Measurements from ENCODE around the gene SMPD2. TPM values are rescaled to one million over a fixed set of nuclear protein-coding genes. Genes with fewer than 3 reads are reported as not detected.

The SMPD2 gene
- total RNA-seq, 2 donors from 2014 or later, result 5.5 TPM

GRCh38 chr6:109486068-109486467, 45.5 kb downstream of the SMPD2 start:
- H3K36me3 ChIP-seq, result peaks cover 4% of the 10 kb centered on the region
- H3K4me1 ChIP-seq, result peaks cover 0 to 22% of the 10 kb centered on the region in 2 donors
- H3K27me3 ChIP-seq, result no peaks in the 10 kb centered on the region
- H3K9me3 ChIP-seq, result no peaks in the 10 kb centered on the region
- no peak overlapping the region for H3K27ac ChIP-seq
- no peak for DNase-seq (ENCODE audit: low spot score)
- no peak for TF ChIP-seq CTCF (IDR thresholded peaks at IDR 0.05)
- no peak overlapping the region for H3K4me3 ChIP-seq

- DNase-seq (ENCODE audit: low spot score), result no peak
- no peak for TF ChIP-seq CTCF (IDR thresholded peaks at IDR 0.05)
- Histone ChIP-seq H3K9me3 (no peaks in the 10 kb centered on the region), H3K36me3 (no peaks in the 10 kb centered on the region), H3K4me3 (no peak overlapping the region), H3K27me3 (no peaks in the 10 kb centered on the region), H3K4me1 (peaks cover 0 to 7% of the 10 kb centered on the region in 2 donors), H3K27ac (no peak overlapping the region)
Measured at GRCh38 chr6:109488001-109488400, 47.5 kb downstream of the SMPD2 start.

- no peaks in the 10 kb centered on the region for H3K27me3 ChIP-seq
- H3K27ac ChIP-seq, result no peak overlapping the region
- no peaks in the 10 kb centered on the region for H3K9me3 ChIP-seq
- no peak for DNase-seq (ENCODE audit: low spot score)
- TF ChIP-seq CTCF (IDR thresholded peaks at IDR 0.05), result no peak
- no peaks in the 10 kb centered on the region for H3K36me3 ChIP-seq
- no peak overlapping the region for H3K4me3 ChIP-seq
- no peaks in the 10 kb centered on the region for H3K4me1 ChIP-seq
Measured at GRCh38 chr6:109490713-109491112, 50.2 kb downstream of the SMPD2 start.

GRCh38 chr6:109491207-109491938, 50.8 kb downstream of the SMPD2 start:
- TF ChIP-seq CTCF (IDR thresholded peaks at IDR 0.05), result no peak
- H3K4me3 ChIP-seq, result no peak overlapping the region
- DNase-seq (ENCODE audit: low spot score), result no peak
- H3K36me3 ChIP-seq, result no peaks in the 10 kb centered on the region
- H3K4me1 ChIP-seq, result no peaks in the 10 kb centered on the region
- H3K9me3 ChIP-seq, result no peaks in the 10 kb centered on the region
- no peaks in the 10 kb centered on the region for H3K27me3 ChIP-seq
- H3K27ac ChIP-seq, result no peak overlapping the region

Other genes with a start within 250 kb of the SMPD2 start
- gene CD164, start 58.3 kb upstream of the SMPD2 start, total RNA-seq, result 100 to 1,000 TPM in 1 of 2 donors, 10 to 100 TPM in 1; 99.8 to 129 TPM
- gene PPIL6, start 96 bp upstream of the SMPD2 start, total RNA-seq, result 1 to 10 TPM; 6.9 to 9.1 TPM
- gene MICAL1, start 15.0 kb downstream of the SMPD2 start, total RNA-seq, result 10 to 100 TPM in 1 of 2 donors, 1 to 10 TPM in 1; 4.5 to 11.6 TPM
- gene ZBTB24, start 42.5 kb downstream of the SMPD2 start, total RNA-seq, result 1 to 10 TPM; 3.7 to 4.5 TPM

Data from right atrium auricular region (tissue), 2 donors.